Measurements from ENCODE around the gene LIPE. TPM values are rescaled to one million over a fixed set of nuclear protein-coding genes. Genes with fewer than 3 reads are reported as not detected.

LIPE gene
- polyA plus RNA-seq, 1 donor from 2014 or later: 19.1 TPM

DNA sequence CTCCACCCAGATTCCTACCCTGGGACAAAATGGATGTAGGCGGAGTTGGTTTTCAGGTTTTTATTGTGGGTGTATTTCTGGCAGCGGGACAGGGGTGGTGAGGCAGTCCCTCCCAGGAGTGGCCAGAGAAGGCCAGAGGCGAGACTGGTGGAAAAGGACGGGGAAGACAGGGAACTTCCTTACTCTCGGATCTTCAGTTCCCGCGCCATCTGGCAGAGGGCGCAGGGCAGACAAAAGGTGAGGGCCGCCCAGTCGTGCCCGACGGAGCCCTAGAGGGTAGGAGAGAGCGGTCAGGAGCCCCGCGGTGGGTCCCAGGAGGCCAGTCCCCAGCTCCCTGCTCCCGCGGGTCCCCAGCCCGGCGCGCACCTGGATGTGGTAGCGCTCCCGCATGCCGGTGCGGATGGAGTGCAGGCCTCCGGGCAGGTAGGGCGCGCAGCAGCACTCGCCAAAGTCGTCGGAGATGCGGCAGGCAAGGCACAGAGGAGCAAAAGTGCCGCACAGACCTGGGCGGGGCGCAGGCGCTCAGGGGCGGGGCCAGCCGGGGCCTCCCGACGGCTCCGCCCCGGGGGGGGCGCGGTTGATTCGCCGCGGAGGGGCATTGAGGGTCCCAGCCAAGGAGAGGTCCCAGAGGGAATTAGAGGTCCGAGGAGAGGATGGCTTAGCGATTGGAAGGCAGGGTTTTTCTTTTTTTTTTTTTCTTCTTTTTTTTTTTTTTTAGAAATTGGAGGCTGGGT is 40.0 kb downstream of the LIPE start:
- Histone ChIP-seq H3K9me2 (ENCODE audit: insufficient read depth, low read length) (no peaks in the 10 kb centered on the region), H4K20me1 (ENCODE audit: insufficient read depth) (no peaks in the 10 kb centered on the region), H2AFZ (ENCODE audit: low read depth, low read length) (no peak overlapping the region), H3K36me3 (ENCODE audit: insufficient read depth, low read length) (no peaks in the 10 kb centered on the region), H3K4me3 (ENCODE audit: low read length) (peak overlapping the region; percentile 54), H3K9me3 (ENCODE audit: low read length) (no peaks in the 10 kb centered on the region), H3K4me2 (ENCODE audit: low read length) (no peak overlapping the region), H3K27ac (ENCODE audit: low read length) (no peak overlapping the region), H3F3A (ENCODE audit: insufficient read depth, low read length, poor library complexity, severe bottlenecking) (no peaks in the 10 kb centered on the region), H3K9ac (ENCODE audit: low read length) (peak overlapping the region; percentile 9), H3K79me2 (replicated peaks; ENCODE audit: insufficient read depth, low read length) (no peaks in the 10 kb centered on the region), H3K27me3 (ENCODE audit: insufficient read depth, low read depth, low read length) (peaks cover 10% of the 10 kb centered on the region)
- TF ChIP-seq EP300 (conservative IDR thresholded peaks at IDR 0.05; ENCODE audit: poor library complexity, severe bottlenecking): no peak
- peak; percentile 26 for TF ChIP-seq RAD21 (conservative IDR thresholded peaks at IDR 0.05)
- TF ChIP-seq MXI1 (conservative IDR thresholded peaks at IDR 0.05; ENCODE audit: poor library complexity, severe bottlenecking): peak; percentile 21
- TF ChIP-seq, protein P1, sequence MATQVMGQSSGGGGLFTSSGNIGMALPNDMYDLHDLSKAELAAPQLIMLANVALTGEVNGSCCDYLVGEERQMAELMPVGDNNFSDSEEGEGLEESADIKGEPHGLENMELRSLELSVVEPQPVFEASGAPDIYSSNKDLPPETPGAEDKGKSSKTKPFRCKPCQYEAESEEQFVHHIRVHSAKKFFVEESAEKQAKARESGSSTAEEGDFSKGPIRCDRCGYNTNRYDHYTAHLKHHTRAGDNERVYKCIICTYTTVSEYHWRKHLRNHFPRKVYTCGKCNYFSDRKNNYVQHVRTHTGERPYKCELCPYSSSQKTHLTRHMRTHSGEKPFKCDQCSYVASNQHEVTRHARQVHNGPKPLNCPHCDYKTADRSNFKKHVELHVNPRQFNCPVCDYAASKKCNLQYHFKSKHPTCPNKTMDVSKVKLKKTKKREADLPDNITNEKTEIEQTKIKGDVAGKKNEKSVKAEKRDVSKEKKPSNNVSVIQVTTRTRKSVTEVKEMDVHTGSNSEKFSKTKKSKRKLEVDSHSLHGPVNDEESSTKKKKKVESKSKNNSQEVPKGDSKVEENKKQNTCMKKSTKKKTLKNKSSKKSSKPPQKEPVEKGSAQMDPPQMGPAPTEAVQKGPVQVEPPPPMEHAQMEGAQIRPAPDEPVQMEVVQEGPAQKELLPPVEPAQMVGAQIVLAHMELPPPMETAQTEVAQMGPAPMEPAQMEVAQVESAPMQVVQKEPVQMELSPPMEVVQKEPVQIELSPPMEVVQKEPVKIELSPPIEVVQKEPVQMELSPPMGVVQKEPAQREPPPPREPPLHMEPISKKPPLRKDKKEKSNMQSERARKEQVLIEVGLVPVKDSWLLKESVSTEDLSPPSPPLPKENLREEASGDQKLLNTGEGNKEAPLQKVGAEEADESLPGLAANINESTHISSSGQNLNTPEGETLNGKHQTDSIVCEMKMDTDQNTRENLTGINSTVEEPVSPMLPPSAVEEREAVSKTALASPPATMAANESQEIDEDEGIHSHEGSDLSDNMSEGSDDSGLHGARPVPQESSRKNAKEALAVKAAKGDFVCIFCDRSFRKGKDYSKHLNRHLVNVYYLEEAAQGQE (IDR thresholded peaks at IDR 0.05; ENCODE audit: borderline replicate concordance): no peak
- peak; percentile 55 for TF ChIP-seq SMC3 (conservative IDR thresholded peaks at IDR 0.05; ENCODE audit: poor library complexity)
- TF ChIP-seq, protein P2, sequence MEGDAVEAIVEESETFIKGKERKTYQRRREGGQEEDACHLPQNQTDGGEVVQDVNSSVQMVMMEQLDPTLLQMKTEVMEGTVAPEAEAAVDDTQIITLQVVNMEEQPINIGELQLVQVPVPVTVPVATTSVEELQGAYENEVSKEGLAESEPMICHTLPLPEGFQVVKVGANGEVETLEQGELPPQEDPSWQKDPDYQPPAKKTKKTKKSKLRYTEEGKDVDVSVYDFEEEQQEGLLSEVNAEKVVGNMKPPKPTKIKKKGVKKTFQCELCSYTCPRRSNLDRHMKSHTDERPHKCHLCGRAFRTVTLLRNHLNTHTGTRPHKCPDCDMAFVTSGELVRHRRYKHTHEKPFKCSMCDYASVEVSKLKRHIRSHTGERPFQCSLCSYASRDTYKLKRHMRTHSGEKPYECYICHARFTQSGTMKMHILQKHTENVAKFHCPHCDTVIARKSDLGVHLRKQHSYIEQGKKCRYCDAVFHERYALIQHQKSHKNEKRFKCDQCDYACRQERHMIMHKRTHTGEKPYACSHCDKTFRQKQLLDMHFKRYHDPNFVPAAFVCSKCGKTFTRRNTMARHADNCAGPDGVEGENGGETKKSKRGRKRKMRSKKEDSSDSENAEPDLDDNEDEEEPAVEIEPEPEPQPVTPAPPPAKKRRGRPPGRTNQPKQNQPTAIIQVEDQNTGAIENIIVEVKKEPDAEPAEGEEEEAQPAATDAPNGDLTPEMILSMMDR (IDR thresholded peaks at IDR 0.05; ENCODE audit: poor library complexity, severe bottlenecking): peak; percentile 68
- TF ChIP-seq TAF1 (IDR thresholded peaks at IDR 0.05; ENCODE audit: low read depth): no peak
- no peak for TF ChIP-seq EZH2 (IDR thresholded peaks at IDR 0.05; ENCODE audit: borderline replicate concordance, insufficient read depth, low read length, poor library complexity, severe bottlenecking)
- peak; percentile 15 for TF ChIP-seq POLR2AphosphoS5 (IDR thresholded peaks at IDR 0.05)

DNA sequence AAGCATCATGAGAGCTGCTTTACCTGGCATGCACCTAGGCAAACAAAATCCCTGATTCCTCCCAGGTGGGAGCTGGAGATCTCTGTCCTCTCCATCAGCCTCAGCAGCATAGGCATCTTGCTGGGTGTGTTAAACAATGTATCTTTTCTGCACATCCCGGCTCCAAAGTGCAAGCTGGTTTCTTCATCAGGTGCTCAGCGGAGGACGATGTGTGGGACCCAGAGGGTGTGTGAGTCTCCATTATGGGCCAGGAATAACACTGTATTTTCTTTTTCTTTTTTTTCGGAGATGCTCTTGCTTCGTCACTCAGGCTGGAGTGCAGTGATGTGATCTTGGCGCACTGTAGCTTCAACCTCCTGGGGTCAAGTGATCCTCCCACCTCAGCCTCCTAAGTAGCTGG is 47.0 kb downstream of the LIPE start:
- Histone ChIP-seq H3K9ac (ENCODE audit: low read length) (no peak overlapping the region), H3K27ac (ENCODE audit: low read length) (no peak overlapping the region), H3K9me2 (ENCODE audit: insufficient read depth, low read length) (no peaks in the 10 kb centered on the region), H4K20me1 (ENCODE audit: insufficient read depth) (no peaks in the 10 kb centered on the region), H3K9me3 (ENCODE audit: low read length) (no peaks in the 10 kb centered on the region), H3K79me2 (replicated peaks; ENCODE audit: insufficient read depth, low read length) (no peaks in the 10 kb centered on the region), H2AFZ (ENCODE audit: low read depth, low read length) (no peak overlapping the region), H3K27me3 (ENCODE audit: insufficient read depth, low read depth, low read length) (no peaks in the 10 kb centered on the region), H3F3A (ENCODE audit: insufficient read depth, low read length, poor library complexity, severe bottlenecking) (no peaks in the 10 kb centered on the region), H3K36me3 (ENCODE audit: insufficient read depth, low read length) (no peaks in the 10 kb centered on the region), H3K4me3 (ENCODE audit: low read length) (no peak overlapping the region), H3K4me2 (ENCODE audit: low read length) (no peak overlapping the region)
- TF ChIP-seq, protein P2 (IDR thresholded peaks at IDR 0.05; ENCODE audit: poor library complexity, severe bottlenecking): no peak
- TF ChIP-seq EZH2 (IDR thresholded peaks at IDR 0.05; ENCODE audit: borderline replicate concordance, insufficient read depth, low read length, poor library complexity, severe bottlenecking): no peak
- TF ChIP-seq, protein P1 (IDR thresholded peaks at IDR 0.05; ENCODE audit: borderline replicate concordance): no peak
- TF ChIP-seq POLR2AphosphoS5 (IDR thresholded peaks at IDR 0.05): no peak
- TF ChIP-seq MXI1 (conservative IDR thresholded peaks at IDR 0.05; ENCODE audit: poor library complexity, severe bottlenecking): no peak
- TF ChIP-seq TAF1 (IDR thresholded peaks at IDR 0.05; ENCODE audit: low read depth): no peak
- no peak for TF ChIP-seq SMC3 (conservative IDR thresholded peaks at IDR 0.05; ENCODE audit: poor library complexity)
- TF ChIP-seq RAD21 (conservative IDR thresholded peaks at IDR 0.05): no peak
- TF ChIP-seq EP300 (conservative IDR thresholded peaks at IDR 0.05; ENCODE audit: poor library complexity, severe bottlenecking): no peak

Measured in neural cell (in vitro differentiated cells).